GM13976 (cell line): ENCODE results near the gene CCDC149.

ENCODE experiments used
- DNase-seq: peaks from one replicate; pipeline ENCODE4 v3.0.0; 2012; ENCODE audit warnings: low spot score
- CTCF ChIP-seq: IDR thresholded peaks from 2 replicates; pipeline ENCODE4 v1.5.1; 2012; ENCODE audit warnings: borderline replicate concordance, mild to moderate bottlenecking; ENCODE audit not compliant: insufficient read depth; ENCODE audit errors: extremely low read depth, missing control alignments, control extremely low read depth
- in situ Hi-C: fragments of 300-500 bp; cut with MboI; formaldehyde crosslinking; loops from one replicate; pipeline ENCODE4 v1.12.0; 2022; ENCODE audit warnings: low sequenced_read_pairs, mixed read lengths, inconsistent platforms; ENCODE audit not compliant: unreplicated experiment

The CCDC149 gene

GRCh38 chr4:24912252-24913118 lies at the start of gene CCDC149:
CCDC149 (minus strand) TSS chr4:24913042; CDS start chr4:24912864, 178 bp downstream.
- TF ChIP-seq CTCF = no peak
- in situ Hi-C loops = no loop called here
- DNase-seq = peak; percentile 58

- no peak for DNase-seq
- in situ Hi-C loops = no loop called here
- no peak for TF ChIP-seq CTCF
Measured at GRCh38 chr4:24957886-24958285, 45.0 kb upstream of the CCDC149 start.

GRCh38 chr4:24956763-24957162 lies 43.9 kb upstream of the CCDC149 start:
- in situ Hi-C loops = no loop called here
- no peak for DNase-seq
- no peak for TF ChIP-seq CTCF

- no peak for DNase-seq
- no peak for TF ChIP-seq CTCF
- in situ Hi-C loops = no loop called here
Measured at GRCh38 chr4:24956091-24956490, 43.2 kb upstream of the CCDC149 start.

- no peak for TF ChIP-seq CTCF
- no peak for DNase-seq
- in situ Hi-C loops = no loop called here
Measured at GRCh38 chr4:24952667-24953066, 39.8 kb upstream of the CCDC149 start.

- in situ Hi-C loops = no loop called here
- no peak for DNase-seq
- TF ChIP-seq CTCF = no peak
Measured at GRCh38 chr4:24949970-24950369, 37.1 kb upstream of the CCDC149 start.
